Ishikawa (cell line): Measurements from ENCODE around the gene PLCH1.
A peak's percentile ranks its signal among the peaks of the same experiment; 100 is the strongest.

Experiments
- CEBPB ChIP-seq: IDR thresholded peaks from 2 replicates; pipeline ENCODE4 v1.6.1; 2012
- CREB1 ChIP-seq: IDR thresholded peaks from 2 replicates; pipeline ENCODE4 v1.6.1; 2012; ENCODE audit warnings: low read depth
- EGR1 ChIP-seq: IDR thresholded peaks from 2 replicates; pipeline ENCODE4 v1.6.1; 2012
- EP300 ChIP-seq: IDR thresholded peaks from 2 replicates; pipeline ENCODE4 v1.6.1; 2012; ENCODE audit warnings: borderline replicate concordance
- FOXM1 ChIP-seq: IDR thresholded peaks from 2 replicates; pipeline ENCODE4 v1.6.1; 2012; ENCODE audit warnings: low read depth, borderline replicate concordance
- NFIC ChIP-seq: IDR thresholded peaks from 2 replicates; pipeline ENCODE4 v1.6.1; 2012
- RAD21 ChIP-seq: IDR thresholded peaks from 2 replicates; pipeline ENCODE4 v1.6.1; 2012; ENCODE audit warnings: low read depth
- REST ChIP-seq: IDR thresholded peaks from 2 replicates; pipeline ENCODE4 v1.6.1; 2012; ENCODE audit warnings: low read depth, mild to moderate bottlenecking
- TAF1 ChIP-seq: IDR thresholded peaks from 2 replicates; pipeline ENCODE4 v1.6.1; 2012; ENCODE audit warnings: low read depth, mild to moderate bottlenecking
- TCF12 ChIP-seq: IDR thresholded peaks from 2 replicates; pipeline ENCODE4 v1.6.1; 2012; ENCODE audit warnings: low read depth
- TEAD4 ChIP-seq: IDR thresholded peaks from 2 replicates; pipeline ENCODE4 v1.6.1; 2012
- YY1 ChIP-seq: IDR thresholded peaks from 2 replicates; pipeline ENCODE4 v1.6.1; 2012; ENCODE audit warnings: low read depth
- ZBTB7A ChIP-seq: IDR thresholded peaks from 2 replicates; pipeline ENCODE4 v1.6.1; 2012; ENCODE audit warnings: low read depth
- TF ChIP-seq, protein P1 (sequence below): IDR thresholded peaks from 2 replicates; pipeline ENCODE4 v1.6.1; 2012
- TF ChIP-seq, protein P2 (sequence below): IDR thresholded peaks from 2 replicates; pipeline ENCODE4 v1.6.1; 2012

The PLCH1 gene

GRCh38 chr3:155785662-155786295 is 40.9 kb upstream of the PLCH1 start:
- peak; percentile 73 for TF ChIP-seq NFIC
- no peak for TF ChIP-seq TCF12

- no peak for TF ChIP-seq CREB1
- TF ChIP-seq TCF12, result no peak
- TF ChIP-seq, protein P1, sequence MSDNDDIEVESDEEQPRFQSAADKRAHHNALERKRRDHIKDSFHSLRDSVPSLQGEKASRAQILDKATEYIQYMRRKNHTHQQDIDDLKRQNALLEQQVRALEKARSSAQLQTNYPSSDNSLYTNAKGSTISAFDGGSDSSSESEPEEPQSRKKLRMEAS, result no peak
- no peak for TF ChIP-seq ZBTB7A
- no peak for TF ChIP-seq FOXM1
- TF ChIP-seq RAD21, result no peak
- TF ChIP-seq, protein P2, sequence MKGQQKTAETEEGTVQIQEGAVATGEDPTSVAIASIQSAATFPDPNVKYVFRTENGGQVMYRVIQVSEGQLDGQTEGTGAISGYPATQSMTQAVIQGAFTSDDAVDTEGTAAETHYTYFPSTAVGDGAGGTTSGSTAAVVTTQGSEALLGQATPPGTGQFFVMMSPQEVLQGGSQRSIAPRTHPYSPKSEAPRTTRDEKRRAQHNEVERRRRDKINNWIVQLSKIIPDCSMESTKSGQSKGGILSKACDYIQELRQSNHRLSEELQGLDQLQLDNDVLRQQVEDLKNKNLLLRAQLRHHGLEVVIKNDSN, result no peak
- no peak for TF ChIP-seq TEAD4
- no peak for TF ChIP-seq EP300
- no peak for TF ChIP-seq TAF1
- no peak for TF ChIP-seq NFIC
- no peak for TF ChIP-seq REST
- no peak for TF ChIP-seq YY1
- TF ChIP-seq EGR1, result no peak
- TF ChIP-seq CEBPB, result no peak
These were observed 37.6 kb upstream of the PLCH1 start for GRCh38 chr3:155782390-155782953.

- TF ChIP-seq TCF12 (no peak), REST (no peak), ZBTB7A (no peak), CREB1 (no peak), FOXM1 (no peak), NFIC (no peak), RAD21 (no peak), TAF1 (no peak), CEBPB (no peak), EGR1 (no peak), TEAD4 (no peak), EP300 (no peak), YY1 (no peak)
- TF ChIP-seq, protein P2, result no peak
- TF ChIP-seq, protein P1, result no peak
These were observed 35.4 kb upstream of the PLCH1 start for GRCh38 chr3:155780291-155780690.

DNA sequence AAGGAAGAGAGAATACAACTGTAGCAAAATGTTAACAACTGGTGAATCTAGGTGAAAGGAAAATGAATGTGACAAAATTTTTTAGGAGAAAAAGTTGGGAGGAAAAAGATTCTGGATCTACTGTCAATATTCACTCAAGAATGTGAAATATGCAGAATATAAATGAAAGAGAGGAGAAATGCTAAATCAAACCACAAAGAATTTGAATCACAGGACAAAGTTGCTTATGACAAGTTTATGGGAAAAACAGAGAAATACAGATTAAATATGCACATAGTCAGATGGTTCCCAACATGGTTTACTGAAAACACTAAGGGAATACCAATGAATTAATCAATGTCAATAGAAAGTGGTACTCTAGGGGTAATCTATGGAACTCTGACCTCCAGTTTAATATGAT is 33.6 kb upstream of the PLCH1 start:
- no peak for TF ChIP-seq YY1
- no peak for TF ChIP-seq REST
- TF ChIP-seq, protein P1, result no peak
- no peak for TF ChIP-seq RAD21
- no peak for TF ChIP-seq CREB1
- no peak for TF ChIP-seq CEBPB
- no peak for TF ChIP-seq EGR1
- TF ChIP-seq NFIC, result no peak
- TF ChIP-seq TEAD4, result no peak
- no peak for TF ChIP-seq TCF12
